HUDEP-2 (cell line): ENCODE data around the gene MOB2.
"Not testable (repeated sequence)": the region's sequence is repeated elsewhere in the genome, so short reads cannot be mapped to it uniquely, and the experiment has no call there.

Source experiments
- DNase-seq, 76 experiments: peaks; one replicate each; lab custom pipeline; 2025; ENCODE audit not compliant: unreplicated experiment in 76 of 76; lab: John Stamatoyannopoulos, UW

Gene MOB2

DNA sequence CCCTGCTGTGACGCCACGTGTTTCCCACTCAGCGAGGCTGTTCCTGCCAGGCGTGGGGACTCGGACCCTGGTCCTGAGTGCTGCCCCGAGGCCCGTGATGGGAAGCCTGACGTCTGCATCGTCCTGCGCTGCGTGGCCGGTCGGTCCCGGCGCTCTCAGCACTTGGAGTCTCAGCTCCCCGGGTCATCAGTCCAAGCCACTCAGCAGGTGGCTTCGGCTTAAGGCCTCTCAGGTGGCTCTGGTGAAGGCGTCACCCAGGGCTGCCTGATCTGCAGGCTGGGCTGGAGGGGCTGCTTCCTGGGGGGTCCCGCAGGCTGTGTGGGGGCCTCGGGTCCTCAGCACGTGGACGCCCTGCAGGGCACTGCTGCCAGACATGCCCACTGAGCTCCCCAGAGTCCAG lies 61.6 kb downstream of the MOB2 start:
- no peak for DNase-seq

DNA sequence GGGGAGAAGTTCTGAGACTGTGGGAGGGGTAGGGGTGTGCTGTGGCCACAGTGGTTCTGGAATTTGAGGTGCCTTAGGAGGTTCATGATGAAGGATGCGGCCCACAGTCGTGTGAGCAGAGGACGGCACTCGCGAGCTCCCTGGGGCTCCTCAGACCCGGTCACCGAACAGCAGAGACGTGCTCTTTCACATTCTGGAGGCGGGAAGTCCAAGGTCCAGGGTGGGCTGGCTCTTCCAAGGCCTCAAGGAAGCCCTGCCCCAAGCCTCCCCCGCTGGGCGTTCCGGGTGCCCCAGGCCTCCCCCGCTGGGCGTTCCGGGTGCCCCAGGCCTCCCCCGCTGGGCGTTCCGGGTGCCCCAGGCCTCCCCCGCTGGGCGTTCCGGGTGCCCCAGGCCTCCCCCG lies 63.2 kb downstream of the MOB2 start:
- DNase-seq = not testable (repeated sequence)

DNA sequence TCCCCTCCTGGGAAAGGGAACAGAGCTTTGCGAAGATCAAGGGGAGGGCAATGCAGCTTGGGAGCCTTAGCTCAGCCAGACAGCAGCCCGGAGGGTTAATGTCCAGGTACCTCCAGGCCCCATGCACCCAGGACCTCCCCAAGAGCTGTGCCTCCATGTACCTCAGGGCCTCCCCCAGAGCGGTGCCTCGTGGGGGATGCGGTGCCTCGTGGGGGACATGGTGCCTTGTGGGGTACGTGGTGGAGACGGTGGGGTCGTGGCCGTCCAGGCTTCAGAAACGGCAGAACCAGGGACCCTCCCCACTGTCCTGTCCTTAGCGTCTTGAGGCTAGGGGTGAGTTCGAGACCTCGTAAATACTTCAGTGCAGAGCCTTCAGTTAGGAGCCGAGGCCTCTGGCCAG lies 63.6 kb downstream of the MOB2 start:
- DNase-seq = no peak

DNA sequence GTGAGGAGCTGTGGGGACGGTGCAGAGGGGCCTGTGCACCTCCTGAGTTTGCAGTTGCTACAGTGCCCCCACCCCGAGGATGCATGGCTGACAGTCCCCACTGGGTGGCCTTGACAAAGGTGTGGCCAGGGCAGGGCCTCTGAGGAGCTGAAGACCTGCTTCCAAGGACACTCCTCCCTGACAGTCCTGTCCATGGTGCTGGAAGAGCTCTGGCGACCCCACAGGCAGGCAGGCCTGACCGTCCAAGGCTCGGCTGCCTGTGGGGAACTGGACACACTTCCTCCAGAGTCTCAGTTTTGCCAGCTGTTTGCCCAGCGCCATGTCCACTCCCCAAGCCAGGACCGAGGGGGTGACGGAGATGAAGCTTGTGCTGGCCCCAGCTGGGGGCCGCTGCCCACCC lies 64.1 kb downstream of the MOB2 start:
- no peak for DNase-seq

DNA sequence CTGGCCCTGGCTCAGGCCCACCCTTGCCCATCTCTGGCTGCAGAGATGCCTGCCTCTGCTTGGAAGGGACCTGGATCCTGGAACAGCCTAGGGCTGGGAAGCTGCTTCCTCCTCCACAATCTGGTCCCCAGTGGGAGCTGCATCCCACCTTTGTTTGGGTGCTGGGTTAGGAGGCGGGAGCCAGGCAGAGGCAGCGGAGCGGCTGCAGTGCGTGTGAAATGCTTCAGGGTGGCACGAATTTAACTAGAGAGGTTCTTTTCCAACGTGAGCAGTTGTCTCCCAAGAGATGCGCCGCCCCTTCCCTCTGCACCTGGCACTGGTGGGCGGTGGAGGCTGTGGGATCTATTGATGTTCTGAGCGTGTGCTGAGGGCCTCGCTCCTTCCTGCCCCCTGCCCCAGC lies 65.3 kb downstream of the MOB2 start:
- DNase-seq = no peak

DNA sequence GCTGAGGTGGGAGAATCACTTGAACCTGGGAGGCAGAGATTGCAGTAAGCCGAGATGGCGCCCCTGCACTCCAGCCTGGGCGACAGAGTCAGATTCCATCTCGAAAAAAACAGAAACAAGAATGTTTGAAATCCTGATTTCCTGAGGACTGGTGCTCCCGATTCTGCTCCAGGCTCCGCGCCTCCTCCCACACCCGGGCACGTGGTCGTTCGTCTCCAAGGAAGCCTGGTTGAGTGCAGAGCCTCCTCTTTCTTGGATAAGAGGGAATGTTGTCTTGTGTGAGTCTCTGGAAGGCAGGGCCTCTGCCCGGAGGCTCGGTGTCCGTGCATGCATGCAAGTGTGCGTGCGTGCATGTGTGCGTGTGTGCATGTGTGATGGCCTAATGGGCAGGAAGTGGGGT lies 66.8 kb downstream of the MOB2 start:
- DNase-seq = no peak
